Endothelial cell of umbilical vein (primary cell): ENCODE results near the gene PRPF18. TPM values are rescaled to one million over a fixed set of nuclear protein-coding genes. Genes with fewer than 3 reads are reported as not detected.

Experiments
- BruUV-seq: library from RNA; stranded (reverse); fragments of 400-500 nt; replicated peaks from 2 replicates; lab custom pipeline; 2021; lab: Mats Ljungman, UMichigan
- CTCF ChIA-PET: fragments of 300-600, 350-600 bp; sonication (Branson Sonifier 250); formaldehyde crosslinking; loops from one replicate; lab custom pipeline; 2021; ENCODE audit warnings: antibody characterized with exemption, inconsistent platforms; lab: Charles Lee
- POLR2A ChIA-PET: fragments of 300-600, 350-600 bp; sonication (Branson Sonifier 250); formaldehyde crosslinking; loops from one replicate; lab custom pipeline; 2021; ENCODE audit warnings: antibody characterized with exemption, inconsistent platforms; lab: Charles Lee
- DNase-seq: peaks from one replicate; pipeline ENCODE4 v3.0.0-alpha.2; 2011; ENCODE audit warnings: low read depth, low spot score
- FAIRE-seq: peaks from 2 replicates; lab custom pipeline; 2011; peaks lifted over from hg19 to GRCh38; lab: Jason Lieb, UNC
- H2AFZ ChIP-seq: 2 replicates; pipeline ENCODE4 v1.6.0; 2012; ENCODE audit warnings: low read depth, low read length, control low read depth, inconsistent platforms
- H3K27ac ChIP-seq: 2 replicates; pipeline ENCODE4 v1.5.1; 2011; ENCODE audit warnings: low read depth, mild to moderate bottlenecking, control low read depth, low read length, moderate library complexity; ENCODE audit not compliant: insufficient read depth
- H3K27me3 ChIP-seq, 2 experiments: 2 replicates each; pipeline versions ENCODE4 v1.6.0 to v1.6.1; 2011; ENCODE audit warnings: low read length in 2 of 2, mixed read lengths in 1 of 2; ENCODE audit not compliant: control insufficient read depth in 2 of 2, insufficient read depth in 2 of 2
- H3K36me3 ChIP-seq, 2 experiments: 2 replicates in 1 of 2; 3 replicates in 1 of 2; pipeline ENCODE4 v1.5.1; 2011; ENCODE audit warnings: low read length in 2 of 2, mild to moderate bottlenecking in 1 of 2, moderate library complexity in 1 of 2; ENCODE audit not compliant: control insufficient read depth in 2 of 2, insufficient read depth in 2 of 2; ENCODE audit errors: extremely low read depth in 1 of 2
- H3K4me1 ChIP-seq: 3 replicates; pipeline ENCODE4 v1.5.1; 2011; ENCODE audit warnings: mild to moderate bottlenecking, low read length; ENCODE audit not compliant: control insufficient read depth, insufficient read depth; ENCODE audit errors: extremely low read depth
- H3K4me2 ChIP-seq: 2 replicates; pipeline ENCODE4 v1.6.1; 2011; ENCODE audit warnings: low read length, control low read depth, mixed read lengths; ENCODE audit not compliant: insufficient read depth
- H3K4me3 ChIP-seq, 3 experiments: fragments of 200-600 bp in 1 of 3; sonication (generic), shearing (Covaris generic) in 1 of 3; replicated peaks in 1 of 3; 2 replicates each; pipeline ENCODE4 v1.5.1; 2011 to 2016; ENCODE audit warnings: control low read depth in 3 of 3, low read length in 3 of 3, mild to moderate bottlenecking in 2 of 3, inconsistent platforms in 1 of 3, low read depth in 1 of 3, moderate library complexity in 1 of 3; ENCODE audit not compliant: insufficient read depth in 1 of 3
- H3K79me2 ChIP-seq: 2 replicates; pipeline ENCODE4 v1.6.0; 2012; ENCODE audit warnings: low read length, inconsistent platforms; ENCODE audit not compliant: control insufficient read depth, insufficient read depth
- H3K9ac ChIP-seq: replicated peaks from 2 replicates; pipeline ENCODE3; 2011; ENCODE audit warnings: low read length, control low read depth; ENCODE audit not compliant: insufficient read depth; ENCODE audit errors: extremely low read depth
- H3K9me1 ChIP-seq: replicated peaks from 3 replicates; pipeline ENCODE4 v1.6.0; 2011; ENCODE audit warnings: mild to moderate bottlenecking, low read length; ENCODE audit not compliant: control insufficient read depth, insufficient read depth; ENCODE audit errors: extremely low read depth
- H3K9me3 ChIP-seq: replicated peaks from 2 replicates; pipeline ENCODE4 v1.5.1; 2012; ENCODE audit warnings: low read length, inconsistent platforms; ENCODE audit not compliant: control insufficient read depth, insufficient read depth
- H4K20me1 ChIP-seq: replicated peaks from 2 replicates; pipeline ENCODE3; 2011; ENCODE audit warnings: mild to moderate bottlenecking, low read length; ENCODE audit not compliant: control insufficient read depth, insufficient read depth; ENCODE audit errors: extremely low read depth
- CTCF ChIP-seq, 2 donors: IDR thresholded peaks; 1 replicate in 1 of 2; 2 replicates in 1 of 2; pipeline ENCODE4 v1.5.1; 2011; ENCODE audit warnings: low read length in 2 of 2, mild to moderate bottlenecking in 2 of 2, moderate library complexity in 2 of 2, control low read depth in 1 of 2, inconsistent platforms in 1 of 2, low read depth in 1 of 2; ENCODE audit not compliant: insufficient read depth in 1 of 2; ENCODE audit errors: extremely low read depth in 1 of 2
- GATA2 ChIP-seq: IDR thresholded peaks from 2 replicates; pipeline ENCODE4 v1.7.0; 2011; ENCODE audit warnings: low read depth, mild to moderate bottlenecking, moderate library complexity, mixed read lengths, low read length; ENCODE audit not compliant: insufficient read length, insufficient read depth
- JUN ChIP-seq: IDR thresholded peaks from 2 replicates; pipeline ENCODE4 v1.6.1; 2011; ENCODE audit warnings: borderline replicate concordance, low read depth; ENCODE audit not compliant: insufficient read length, insufficient read depth
- MAX ChIP-seq: IDR thresholded peaks from 2 replicates; pipeline ENCODE4 v1.6.1; 2011; ENCODE audit not compliant: insufficient read depth, insufficient read length
- MYC ChIP-seq: IDR thresholded peaks from one replicate; pipeline ENCODE4 v1.6.1; 2011; ENCODE audit warnings: mild to moderate bottlenecking, low read depth, low read length
- POLR2AphosphoS5 ChIP-seq: IDR thresholded peaks from 2 replicates; pipeline ENCODE4 v1.6.1; 2012; ENCODE audit warnings: low read depth, mild to moderate bottlenecking, control low read depth, low read length, moderate library complexity; ENCODE audit not compliant: insufficient read depth
- dilution Hi-C: fragments of 300-500 bp; cut with MboI; formaldehyde crosslinking; loops from one replicate; pipeline ENCODE4 v1.15.0; 2019; ENCODE audit warnings: low sequenced_read_pairs; ENCODE audit not compliant: extremely low pct_ligation_motif_present
- intact Hi-C: fragments of 100-400 bp; cut with micrococcal nuclease; formaldehyde crosslinking; loops from one replicate; pipeline ENCODE4 v1.10.0; 2022
- polyA plus RNA-seq, 4 experiments: library from polyadenylated mRNA; depleted of rRNA in 3 of 4; stranded (reverse) in 3 of 4; unstranded in 1 of 4; fragments of >200 nt; gene quantifications; 2 replicates each; pipeline versions ENCODE4 v1.2.1 to v1.2.3, GENCODE V29; 2011 to 2012; ENCODE audit warnings: missing spikeins in 1 of 4
- total RNA-seq: library from RNA; stranded (reverse); gene quantifications from 2 replicates; pipeline ENCODE4 v1.2.3, GENCODE V29; 2021

PRPF18 gene
- total and polyA plus RNA-seq, 2 donors (not counting 3 experiments of a cell fraction or from before 2014, with no cell fraction given) = 7.3 to 21.0 TPM

- POLR2A ChIA-PET = no interaction called here
- H3K9me1 ChIP-seq = no peaks in the 10 kb centered on the region
- TF ChIP-seq GATA2 (no peak), MAX (no peak), JUN (no peak), MYC (no peak), POLR2AphosphoS5 (no peak), CTCF (IDR thresholded peaks at IDR 0.05; ENCODE audit: extremely low read depth in 1 of 2, insufficient read depth in 1 of 2, low read depth in 1 of 2, low read length in 2 of 2) (peak; percentile 20 to 27)
- no peaks in the 10 kb centered on the region for H3K27me3 ChIP-seq
- no peak overlapping the region for H3K4me2 ChIP-seq
- no peak overlapping the region for H2AFZ ChIP-seq
- dilution Hi-C loops (no loop called here), intact Hi-C loops (loop anchor here (1.0 to 10.0 kb wide), 3 partner anchors 47 to 861 kb away; no protein-coding TSS in a partner anchor)
- no peaks in the 10 kb centered on the region for H3K9me3 ChIP-seq
- DNase-seq = peak; percentile 60
- no peaks in the 10 kb centered on the region for H4K20me1 ChIP-seq
- H3K4me3 ChIP-seq = no peak overlapping the region
- H3K36me3 ChIP-seq = peaks cover 11 to 18% of the 10 kb centered on the region in 2 experiments
- no peak overlapping the region for H3K27ac ChIP-seq
- CTCF ChIA-PET = interaction anchor here (0.6 to 2.1 kb wide), 10 partner anchors 21 to 480 kb away, joined by 3 to 7 read pairs (median 3); no protein-coding TSS in a partner anchor
- H3K79me2 ChIP-seq = no peaks in the 10 kb centered on the region
- peaks cover 2% of the 10 kb centered on the region for H3K4me1 ChIP-seq
- no peak for FAIRE-seq
- no peak overlapping the region for H3K9ac ChIP-seq
- BruUV-seq = no TSS peak
Measured at GRCh38 chr10:13613519-13613918, 26.8 kb downstream of the PRPF18 start.
